Stimulated activated CD8-positive, alpha-beta memory T cell treated with anti-CD3 and anti-CD28 coated beads, Interleukin-7, amount 100 ng/mL, for 48 hours (primary cell): ENCODE measurements around the gene PPARA.
"Not testable (repeated sequence)": the region's sequence is repeated elsewhere in the genome, so short reads cannot be mapped to it uniquely, and the experiment has no call there.

ENCODE experiments used
- DNase-seq, 2 donors: peaks; one replicate each; pipeline ENCODE4 v3.0.0-alpha.2; 2020; ENCODE audit warnings: low read depth in 1 of 2; ENCODE audit errors: extremely low read depth in 1 of 2

The PPARA gene

DNA sequence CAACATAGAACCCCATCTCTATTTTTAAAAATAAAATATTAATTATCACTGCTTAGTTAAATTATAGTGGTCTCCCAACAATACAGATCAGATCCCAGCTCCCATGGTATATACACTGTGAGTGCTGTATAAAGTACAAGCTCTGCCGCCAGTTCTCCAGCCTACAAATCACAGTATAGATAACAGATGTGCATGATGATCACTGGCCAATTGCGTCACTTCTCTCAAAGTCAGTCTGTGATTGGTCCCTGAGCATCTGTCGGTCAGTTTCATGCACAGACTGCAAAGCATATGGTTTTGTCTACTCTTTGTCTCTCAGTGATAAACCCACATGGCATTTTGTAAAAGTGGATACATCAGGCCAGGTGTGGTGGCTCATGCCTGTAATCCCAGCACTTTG is 15.7 kb downstream of the PPARA start:
- no peak for DNase-seq

DNA sequence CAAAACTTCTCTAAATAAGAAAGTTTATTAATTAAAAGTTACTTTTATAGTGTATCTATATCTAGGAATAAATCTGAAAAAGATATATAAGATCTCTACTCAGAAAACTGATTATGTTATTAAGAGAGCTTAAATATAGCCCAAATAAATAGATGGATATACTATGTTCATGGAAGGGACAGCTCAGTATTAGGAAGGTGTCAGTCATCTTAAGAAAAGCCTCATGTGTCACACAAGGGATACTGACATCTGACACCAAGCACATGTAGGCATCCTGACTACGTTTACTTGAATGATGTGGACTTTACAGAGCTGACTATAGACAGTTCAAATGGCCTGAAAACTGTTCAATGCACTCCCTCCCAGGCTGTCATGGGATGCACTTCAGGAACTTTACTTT is 19.3 kb downstream of the PPARA start:
- DNase-seq, result no peak

DNA sequence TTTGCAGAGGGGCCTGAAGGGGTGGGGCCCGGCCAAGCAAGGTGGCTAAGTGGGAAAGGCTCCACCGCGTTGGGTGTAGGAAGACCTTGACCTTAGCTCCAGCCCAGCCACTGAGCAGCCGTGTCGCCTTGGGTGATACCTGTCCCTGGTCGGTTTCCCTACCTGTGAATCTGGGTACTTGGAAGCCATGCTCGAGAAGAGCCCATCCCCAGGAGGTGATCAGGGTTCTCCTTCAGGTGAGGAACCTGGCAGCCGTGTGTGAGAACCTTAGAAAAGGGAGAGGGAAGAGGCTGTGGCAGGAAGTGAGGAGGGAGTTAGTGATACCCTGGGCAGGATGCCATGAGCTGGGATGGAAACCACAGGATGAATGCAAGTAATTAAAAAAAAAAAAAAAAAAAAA is 21.6 kb downstream of the PPARA start:
- no peak for DNase-seq

DNA sequence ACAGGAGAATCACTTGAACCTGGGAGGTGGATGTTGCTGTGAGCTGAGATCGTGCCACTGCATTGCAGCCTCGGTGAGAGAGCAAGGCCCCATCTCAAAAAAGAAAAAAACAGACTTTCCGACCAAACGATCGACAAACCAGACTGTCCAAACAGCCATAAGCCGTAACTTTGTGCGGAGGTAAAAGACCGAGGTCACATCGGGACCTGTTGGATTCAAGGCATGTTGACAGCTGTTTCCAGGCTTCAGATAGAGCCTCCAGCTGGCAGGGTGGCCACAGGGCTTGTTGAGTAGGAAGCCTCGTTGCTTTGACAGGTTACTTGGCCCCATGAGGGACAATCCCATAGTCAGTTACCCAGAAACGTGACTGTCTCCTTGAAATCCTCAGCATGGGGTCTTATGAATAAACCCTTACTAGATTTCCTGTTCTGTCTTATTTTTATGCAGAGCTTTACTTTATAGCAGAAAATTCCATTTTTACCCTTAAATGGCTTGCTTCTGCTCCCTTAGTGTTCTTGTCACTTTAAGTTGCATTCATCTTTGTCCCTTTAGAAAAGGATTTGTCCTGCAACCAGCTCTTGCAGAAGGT is 22.3 kb downstream of the PPARA start:
- no peak for DNase-seq

DNA sequence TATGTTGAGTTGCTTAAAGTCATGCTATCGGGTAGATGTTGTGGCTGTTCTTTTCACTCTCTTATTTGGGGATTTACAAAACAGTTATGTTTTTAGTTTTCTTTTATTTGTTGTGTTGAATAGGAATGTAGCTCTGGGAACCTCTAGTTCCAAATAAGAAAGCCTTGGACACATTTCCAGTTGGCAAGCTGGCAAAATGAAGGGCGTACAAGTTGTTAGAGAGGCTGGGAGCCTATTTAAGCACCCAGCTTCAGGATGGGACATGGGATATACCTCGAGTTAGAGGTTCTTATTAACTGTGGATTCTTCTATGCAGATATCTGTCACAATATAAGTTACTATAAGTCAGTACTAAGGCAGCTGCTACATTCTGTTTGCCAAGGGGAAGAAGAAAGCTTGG is 22.8 kb downstream of the PPARA start:
- no peak for DNase-seq

DNA sequence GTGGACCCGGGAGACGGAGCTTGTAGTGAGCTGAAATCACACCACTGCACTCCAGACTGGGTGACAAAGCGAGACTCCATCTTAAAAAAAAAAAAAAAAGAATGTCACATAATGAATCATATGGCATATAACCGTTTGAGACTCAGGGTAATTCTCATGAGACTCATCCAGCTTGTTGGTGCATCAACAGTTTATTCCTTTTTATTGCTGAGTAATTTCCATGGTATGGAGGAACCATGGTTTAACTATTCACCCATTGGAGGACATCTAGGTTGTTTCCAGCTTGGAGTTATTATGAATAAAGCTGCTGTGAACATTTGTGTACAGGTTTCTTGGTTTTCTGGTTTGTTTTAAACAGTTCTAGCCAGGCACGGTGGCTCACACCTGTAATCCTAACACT is 25.3 kb downstream of the PPARA start:
- DNase-seq, result no peak

DNA sequence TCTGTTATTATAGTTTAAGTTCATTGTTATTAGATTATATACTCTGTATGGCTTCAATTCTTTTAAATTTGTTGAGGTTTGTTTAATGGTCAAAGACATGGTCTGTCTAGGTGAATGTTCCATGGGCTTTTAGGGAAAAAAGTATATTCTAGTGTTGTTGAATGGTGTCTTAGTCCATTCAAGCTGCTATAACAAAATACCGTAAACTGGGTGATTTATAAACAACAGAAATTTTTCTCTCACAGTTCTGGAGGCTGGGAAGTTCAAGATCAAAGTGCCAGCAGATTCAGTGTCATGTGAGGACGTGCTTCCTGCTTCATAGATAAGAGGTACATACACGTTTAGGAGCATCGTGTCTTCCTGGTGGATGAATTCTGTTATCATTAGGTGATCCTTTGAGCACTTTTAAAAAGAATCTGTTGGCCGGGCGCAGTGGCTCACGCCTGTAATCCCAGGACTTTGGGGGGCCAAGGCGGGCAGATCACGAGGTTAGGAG is 26.2 kb downstream of the PPARA start:
- no peak for DNase-seq

DNA sequence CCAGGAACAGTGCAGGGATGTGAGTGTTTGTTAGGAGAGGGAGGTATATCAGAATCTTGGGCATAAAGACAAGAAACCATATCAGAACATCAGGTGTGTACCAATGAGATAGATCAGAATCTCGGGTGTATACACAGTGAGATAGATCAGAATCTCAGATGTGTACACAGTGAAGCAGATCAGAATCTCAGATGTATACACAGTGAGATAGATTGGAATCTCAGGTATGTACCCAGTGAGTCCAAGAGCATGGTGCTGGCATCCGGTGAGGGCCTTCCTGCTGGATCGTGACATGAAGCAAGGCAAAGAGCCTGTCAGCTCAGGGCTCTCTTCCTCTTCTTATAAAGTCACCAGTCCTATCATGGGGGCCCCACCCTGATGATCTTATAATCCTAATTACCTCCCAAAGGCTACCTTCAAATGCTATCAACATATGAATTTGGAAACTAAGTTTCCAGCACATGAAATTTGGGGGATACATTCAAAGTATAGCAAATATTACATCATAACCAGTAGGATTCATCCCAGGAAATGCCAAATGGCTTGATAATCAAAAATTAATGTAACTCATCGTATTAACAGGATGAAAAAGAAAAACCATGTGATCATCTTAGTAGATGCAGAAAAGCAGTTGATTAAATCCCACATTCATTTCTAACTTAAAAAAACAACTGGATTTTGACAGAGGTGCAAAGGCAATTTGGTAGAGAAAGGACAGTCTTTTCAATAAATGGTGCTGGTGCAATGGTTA is 28.6 kb downstream of the PPARA start:
- DNase-seq, result no peak

DNA sequence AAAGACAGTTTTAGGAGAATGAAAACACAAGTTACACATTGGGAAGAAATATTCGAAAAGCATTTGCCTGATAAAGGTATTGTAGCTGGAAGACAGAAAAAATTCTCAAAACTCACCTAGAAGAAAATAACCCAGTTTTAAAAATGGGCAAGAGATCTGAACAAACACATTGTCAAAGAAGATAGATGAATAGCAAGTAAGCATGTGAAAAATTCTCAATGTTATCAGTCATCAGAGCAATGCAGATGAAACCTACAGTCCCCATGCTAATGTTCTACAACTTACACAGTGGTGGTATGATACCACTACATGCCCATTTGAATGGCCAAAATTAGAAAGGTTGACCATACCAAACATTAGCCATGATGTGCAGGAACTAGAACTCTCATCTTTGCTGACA is 29.4 kb downstream of the PPARA start:
- DNase-seq, result no peak

DNA sequence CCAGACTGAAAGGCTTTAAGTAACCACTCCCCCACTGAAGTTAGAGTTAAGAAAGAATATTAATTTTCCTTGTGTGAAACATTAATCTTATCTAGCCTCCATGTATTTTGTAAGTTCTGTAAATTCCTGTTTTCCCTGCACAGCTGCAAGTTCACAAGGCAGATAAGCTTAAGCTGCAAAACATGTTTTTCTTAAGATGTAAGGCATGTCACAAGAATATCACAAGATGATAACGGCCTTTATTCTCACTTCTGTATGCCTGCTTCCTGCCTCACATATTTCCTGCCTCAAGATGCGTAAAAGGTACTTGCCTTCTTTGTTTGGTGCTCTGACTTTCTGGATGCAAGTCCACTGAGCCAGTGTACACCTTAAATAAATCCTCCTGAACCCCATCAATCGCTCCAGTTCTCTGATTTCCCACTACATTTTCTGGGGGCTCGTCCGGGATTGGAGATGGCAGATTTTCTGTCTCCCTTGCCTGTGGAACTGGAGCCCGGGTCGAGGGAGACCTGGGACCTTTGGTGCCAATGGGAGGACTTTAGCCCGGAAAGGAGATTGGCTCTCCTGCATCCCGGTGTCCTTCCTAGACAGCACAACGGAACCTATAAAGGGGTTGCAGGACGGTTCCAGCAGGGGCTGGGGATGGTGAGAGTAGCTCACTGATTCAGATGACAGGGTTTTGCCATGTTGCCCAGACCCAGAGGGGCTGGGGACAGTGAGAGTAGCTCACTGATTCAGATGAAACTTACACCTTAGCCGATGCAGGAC is 30.2 kb downstream of the PPARA start:
- no peak for DNase-seq

DNA sequence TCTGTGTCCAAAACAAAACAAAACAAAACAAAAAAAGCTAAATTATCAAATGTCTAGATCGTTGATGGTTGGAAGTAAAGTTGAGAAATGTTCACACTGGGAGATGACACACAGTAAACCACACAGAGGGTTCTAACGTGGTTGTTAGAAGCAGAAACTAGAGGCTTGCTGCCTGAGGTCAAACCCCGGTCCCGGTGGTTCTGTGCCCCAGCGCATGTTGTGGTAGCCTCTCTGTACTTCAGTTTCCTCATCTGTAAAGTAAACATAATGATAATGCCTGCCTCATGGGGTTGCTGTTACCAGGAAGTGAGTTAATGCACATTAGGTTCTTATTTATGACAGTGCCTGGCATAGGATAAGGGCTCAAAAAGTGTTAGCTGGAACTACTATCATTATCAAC is 33.4 kb downstream of the PPARA start:
- DNase-seq, result no peak

DNA sequence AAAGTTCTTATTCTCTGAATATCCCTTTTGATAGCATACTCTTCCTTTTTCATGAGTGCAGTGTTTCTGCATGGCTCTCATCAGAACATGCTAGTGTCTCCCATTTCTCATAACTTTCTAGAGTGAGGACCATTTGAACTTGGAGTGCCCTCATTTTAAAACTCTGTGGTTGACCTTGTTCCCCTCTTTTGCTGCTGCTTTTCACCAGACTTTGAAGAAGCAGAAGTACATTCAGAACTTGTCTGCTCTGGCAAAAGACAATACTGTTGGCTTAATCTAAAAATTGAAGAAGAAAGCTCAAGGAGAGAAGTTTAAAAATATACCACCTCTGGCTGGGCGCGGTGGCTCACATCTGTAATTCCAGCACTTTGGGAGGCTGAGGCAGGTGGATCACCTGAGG is 35.0 kb downstream of the PPARA start:
- DNase-seq, result no peak

DNA sequence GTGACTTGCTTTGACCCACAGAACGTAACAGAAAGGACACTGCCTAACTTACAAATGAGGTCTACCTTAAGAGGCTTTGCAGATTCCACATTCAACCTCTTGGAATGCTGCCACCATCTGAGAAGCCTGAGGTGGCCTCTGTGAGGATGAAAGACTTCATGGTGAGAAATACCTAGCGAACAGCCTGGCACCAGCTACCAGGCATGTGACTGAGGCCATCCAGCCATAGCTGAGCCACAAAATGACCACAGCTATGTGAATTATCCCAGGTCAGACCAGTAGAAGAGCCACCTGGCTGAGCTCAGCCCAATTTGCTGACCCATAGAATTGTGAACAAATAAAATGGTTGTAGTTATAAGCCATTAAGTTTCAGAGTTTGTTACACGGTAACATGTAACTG is 37.5 kb downstream of the PPARA start:
- DNase-seq, result no peak

DNA sequence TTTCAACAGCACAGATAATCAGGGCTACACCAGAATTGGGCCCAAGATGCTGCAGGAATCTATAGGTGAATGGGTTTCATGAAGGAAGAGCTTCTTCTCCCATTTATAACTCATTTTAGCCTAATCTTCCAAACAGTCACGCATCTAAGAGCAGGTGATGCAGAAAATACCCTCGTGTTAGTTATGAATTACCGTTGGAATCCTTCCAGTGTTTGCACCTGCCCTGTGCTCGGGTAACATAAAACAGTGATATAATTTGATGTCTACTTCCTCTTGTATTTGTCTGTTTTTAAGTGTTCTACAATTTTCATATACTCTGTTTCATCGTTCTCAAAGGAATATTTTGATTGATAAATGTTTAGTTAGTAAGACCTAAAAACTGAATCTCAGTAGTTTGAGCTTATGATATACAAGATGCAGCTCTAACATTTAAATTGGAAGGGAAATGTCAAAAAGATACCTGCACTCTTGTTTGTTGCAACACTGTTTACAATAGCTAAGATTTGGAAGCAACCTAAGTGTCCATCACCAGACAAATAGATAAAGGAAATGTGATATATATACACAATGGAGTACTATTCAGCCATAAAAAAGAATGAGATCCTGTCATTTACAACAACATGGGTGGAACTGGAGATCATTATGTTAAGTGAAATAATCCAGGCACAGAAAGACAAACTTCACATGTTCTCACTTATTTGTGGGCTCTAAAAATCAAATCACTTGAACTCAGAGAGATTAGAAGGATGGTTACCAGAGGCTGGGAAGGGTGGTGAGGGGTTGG is 42.1 kb downstream of the PPARA start:
- DNase-seq, result no peak

DNA sequence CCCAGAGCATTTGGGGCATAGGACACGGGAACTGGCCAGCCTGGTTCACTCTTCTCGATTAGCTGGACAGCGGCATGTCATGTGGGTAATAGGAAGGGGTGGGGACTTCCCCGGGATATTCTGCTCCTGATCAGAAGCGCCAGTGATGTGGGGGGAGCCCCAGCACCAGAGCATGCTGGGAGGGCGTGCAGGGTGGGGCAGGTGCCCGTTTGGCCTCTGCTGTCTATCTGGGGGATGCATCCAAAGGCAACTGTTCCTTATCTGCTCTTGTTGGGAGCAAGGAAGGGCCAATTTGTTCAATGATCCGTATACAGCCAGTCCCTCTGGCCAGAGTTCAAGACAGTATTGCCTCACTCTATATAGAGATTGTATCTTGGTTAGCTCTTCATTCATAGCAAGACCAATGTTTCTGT is 43.6 kb downstream of the PPARA start:
- DNase-seq, result no peak

DNA sequence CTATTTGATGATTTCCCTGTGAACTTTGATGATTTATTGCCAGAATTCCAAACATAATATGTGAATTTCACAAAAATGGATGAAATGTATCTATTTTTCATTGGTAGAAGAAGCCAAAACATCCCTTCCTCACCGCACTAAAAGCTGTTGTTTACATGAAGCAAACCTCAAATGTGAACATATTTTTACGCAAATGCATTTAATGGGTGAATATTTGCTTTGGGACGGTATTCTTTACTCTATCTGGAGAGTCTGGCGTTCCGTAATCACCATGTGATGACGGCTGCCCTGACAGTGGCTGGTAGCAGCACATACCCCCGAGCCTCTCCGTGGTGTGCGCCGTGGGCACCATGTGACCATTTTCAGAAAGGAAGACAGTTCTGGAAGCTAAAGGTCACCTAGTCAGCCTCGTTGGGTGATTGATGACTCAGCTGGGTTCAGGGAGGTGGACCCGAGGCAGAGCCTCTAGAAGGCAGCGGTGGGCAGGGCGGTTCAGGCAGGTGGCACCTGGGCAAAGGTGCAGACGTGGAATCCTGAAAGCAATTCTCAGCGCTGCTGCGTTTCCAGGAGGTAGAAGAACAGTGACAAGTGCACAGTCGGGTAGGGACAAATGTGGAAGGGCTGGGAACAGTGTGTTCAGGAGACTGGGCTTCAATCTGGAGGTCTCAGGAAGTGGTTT is 45.3 kb downstream of the PPARA start:
- DNase-seq, result no peak

DNA sequence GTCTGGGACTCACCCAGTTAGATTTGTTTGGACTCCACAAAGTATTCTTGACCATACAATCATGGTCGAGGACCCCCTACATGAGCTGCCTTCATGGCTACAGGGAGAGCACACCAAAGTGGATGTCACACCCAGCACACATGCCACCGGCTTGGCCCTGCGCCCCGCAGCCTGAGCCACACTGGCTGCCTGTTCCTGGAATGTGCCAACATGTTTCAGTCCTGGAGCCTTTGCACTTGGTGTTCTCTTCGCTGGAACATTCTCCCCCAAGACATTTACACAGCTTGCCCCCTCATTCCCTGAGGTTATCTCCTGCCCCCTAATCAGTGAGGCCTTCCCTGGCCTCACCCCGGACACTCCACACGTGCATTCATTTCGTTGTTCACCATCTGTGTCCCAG is 46.0 kb downstream of the PPARA start:
- DNase-seq, result no peak

DNA sequence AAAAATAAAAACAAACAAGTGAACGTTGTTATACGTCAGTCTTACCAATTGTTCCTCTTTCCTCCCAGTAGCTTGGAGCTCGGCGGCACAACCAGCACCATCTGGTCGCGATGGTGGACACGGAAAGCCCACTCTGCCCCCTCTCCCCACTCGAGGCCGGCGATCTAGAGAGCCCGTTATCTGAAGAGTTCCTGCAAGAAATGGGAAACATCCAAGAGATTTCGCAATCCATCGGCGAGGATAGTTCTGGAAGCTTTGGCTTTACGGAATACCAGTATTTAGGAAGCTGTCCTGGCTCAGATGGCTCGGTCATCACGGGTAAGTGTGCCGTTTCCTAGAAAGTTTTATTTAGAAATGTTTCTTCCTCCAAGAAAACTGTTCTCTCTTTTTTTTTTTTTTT is 47.9 kb downstream of the PPARA start:
- DNase-seq, result no peak

DNA sequence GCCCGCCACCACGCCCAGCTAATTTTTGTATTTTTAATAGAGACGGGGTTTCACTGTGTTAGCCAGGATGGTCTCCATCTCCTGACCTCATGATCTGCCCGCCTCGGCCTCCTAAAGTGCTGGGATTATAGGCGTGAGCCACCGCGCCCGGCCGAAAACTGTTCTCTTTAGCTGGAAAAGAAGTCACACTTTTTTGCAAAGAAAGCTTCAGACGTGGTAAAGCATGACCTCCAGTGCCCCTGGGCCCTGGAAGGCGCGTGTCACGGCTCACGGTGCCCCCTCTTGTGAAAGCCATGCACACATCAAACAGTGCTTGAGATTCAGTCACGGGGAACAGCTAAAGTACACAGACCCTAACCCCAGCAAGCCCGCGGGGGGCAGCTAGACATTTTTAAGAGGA is 48.5 kb downstream of the PPARA start:
- not testable (repeated sequence) for DNase-seq

DNA sequence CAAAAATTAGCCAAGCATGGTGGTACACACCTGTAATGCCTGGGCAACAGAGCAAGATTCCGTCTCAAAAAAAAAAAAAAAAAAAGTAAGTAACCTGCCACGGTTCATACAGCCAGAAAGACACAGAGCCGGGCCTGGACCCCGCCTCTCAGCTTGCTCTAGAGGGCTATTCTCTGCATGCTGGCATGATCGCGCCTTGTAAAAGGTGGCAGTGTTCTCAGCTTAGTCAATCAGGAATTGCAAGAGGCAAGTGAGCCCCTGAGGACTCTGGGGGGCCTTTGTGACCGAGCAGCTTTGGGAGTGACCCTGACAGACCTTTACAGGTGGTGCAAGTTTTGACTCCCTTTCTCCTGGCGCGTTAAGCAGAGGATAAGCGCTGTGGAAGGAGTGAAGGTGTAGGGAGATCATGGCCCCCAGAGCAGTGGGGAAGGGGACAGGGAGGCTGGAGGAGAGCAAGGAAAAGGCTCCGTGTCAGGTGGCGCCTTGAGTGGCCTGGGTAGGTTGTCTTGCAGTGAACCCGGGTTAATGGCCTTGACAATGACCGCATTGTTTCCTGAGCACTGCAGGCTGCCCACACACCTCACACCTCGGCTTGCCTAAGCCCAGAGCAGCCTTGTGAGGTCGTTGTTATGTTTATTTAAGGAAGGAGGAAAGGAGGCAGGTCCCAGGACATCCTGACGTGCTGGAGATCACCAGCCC is 50.9 kb downstream of the PPARA start:
- no peak for DNase-seq
